Measurements from ENCODE around the gene NRXN3. TPM values are rescaled to one million over a fixed set of nuclear protein-coding genes. Genes with fewer than 3 reads are reported as not detected.

The NRXN3 gene
- total RNA-seq, 1 donor, result 2.5 TPM

- Histone ChIP-seq H3K4me2 (ENCODE audit: insufficient read depth, low read length) (no peak overlapping the region), H3K9me3 (ENCODE audit: low read depth, low read length) (no peaks in the 10 kb centered on the region), H3K4me1 (ENCODE audit: insufficient read depth, low read length) (peaks cover 7% of the 10 kb centered on the region)
Observed at GRCh38 chr14:79841433-79841832, 1671.3 kb downstream of the NRXN3 start.

GRCh38 chr14:79842270-79842669 is 1672.1 kb downstream of the NRXN3 start:
- no peak overlapping the region for H3K4me3 ChIP-seq (ENCODE audit: insufficient read depth, low read length)
- H3K27me3 ChIP-seq (ENCODE audit: insufficient read depth, low read length), result no peaks in the 10 kb centered on the region
- no peaks in the 10 kb centered on the region for H3K36me3 ChIP-seq (ENCODE audit: insufficient read depth, low read length)
- peaks cover 4% of the 10 kb centered on the region for H3K4me1 ChIP-seq (ENCODE audit: insufficient read depth, low read length)
- H3K79me2 ChIP-seq (ENCODE audit: insufficient read depth, low read length), result no peaks in the 10 kb centered on the region
- H3K9me3 ChIP-seq (ENCODE audit: low read depth, low read length), result no peaks in the 10 kb centered on the region
- H2AFZ ChIP-seq (ENCODE audit: low read length), result no peak overlapping the region
- H4K20me1 ChIP-seq (ENCODE audit: insufficient read depth, low read length), result no peaks in the 10 kb centered on the region
- no peak overlapping the region for H3K27ac ChIP-seq (ENCODE audit: low read depth, low read length)
- TF ChIP-seq CTCF (IDR thresholded peaks at IDR 0.05; ENCODE audit: extremely low read depth, low read depth, low read length), result no peak
- no peak overlapping the region for H3K4me2 ChIP-seq (ENCODE audit: insufficient read depth, low read length)
- no peak for DNase-seq (ENCODE audit: insufficient read length, low spot score, missing footprints)

More at GRCh38 chr14:79841433-79841832, 1671.3 kb downstream of the NRXN3 start:
- no peak for TF ChIP-seq CTCF (IDR thresholded peaks at IDR 0.05; ENCODE audit: extremely low read depth, low read depth, low read length)
- Histone ChIP-seq H3K27me3 (ENCODE audit: insufficient read depth, low read length) (no peaks in the 10 kb centered on the region), H3K79me2 (ENCODE audit: insufficient read depth, low read length) (no peaks in the 10 kb centered on the region), H4K20me1 (ENCODE audit: insufficient read depth, low read length) (no peaks in the 10 kb centered on the region), H3K27ac (ENCODE audit: low read depth, low read length) (no peak overlapping the region), H2AFZ (ENCODE audit: low read length) (no peak overlapping the region), H3K4me3 (ENCODE audit: insufficient read depth, low read length) (no peak overlapping the region), H3K36me3 (ENCODE audit: insufficient read depth, low read length) (no peaks in the 10 kb centered on the region)
- DNase-seq (ENCODE audit: insufficient read length, low spot score, missing footprints), result no peak

- Histone ChIP-seq H3K27ac (ENCODE audit: low read depth, low read length) (no peak overlapping the region), H3K4me3 (ENCODE audit: insufficient read depth, low read length) (no peak overlapping the region), H3K36me3 (ENCODE audit: insufficient read depth, low read length) (no peaks in the 10 kb centered on the region), H3K27me3 (ENCODE audit: insufficient read depth, low read length) (no peaks in the 10 kb centered on the region), H3K9me3 (ENCODE audit: low read depth, low read length) (no peaks in the 10 kb centered on the region), H4K20me1 (ENCODE audit: insufficient read depth, low read length) (no peaks in the 10 kb centered on the region), H3K4me1 (ENCODE audit: insufficient read depth, low read length) (no peaks in the 10 kb centered on the region), H2AFZ (ENCODE audit: low read length) (no peak overlapping the region), H3K4me2 (ENCODE audit: insufficient read depth, low read length) (no peak overlapping the region), H3K79me2 (ENCODE audit: insufficient read depth, low read length) (no peaks in the 10 kb centered on the region)
- TF ChIP-seq CTCF (IDR thresholded peaks at IDR 0.05; ENCODE audit: extremely low read depth, low read depth, low read length), result no peak
- no peak for DNase-seq (ENCODE audit: insufficient read length, low spot score, missing footprints)
Observed at GRCh38 chr14:79852950-79853744, 1683.0 kb downstream of the NRXN3 start.

- no peak for DNase-seq (ENCODE audit: insufficient read length, low spot score, missing footprints)
- no peak for TF ChIP-seq CTCF (IDR thresholded peaks at IDR 0.05; ENCODE audit: extremely low read depth, low read depth, low read length)
- Histone ChIP-seq H3K79me2 (ENCODE audit: insufficient read depth, low read length) (no peaks in the 10 kb centered on the region), H2AFZ (ENCODE audit: low read length) (no peak overlapping the region), H3K36me3 (ENCODE audit: insufficient read depth, low read length) (no peaks in the 10 kb centered on the region), H3K4me2 (ENCODE audit: insufficient read depth, low read length) (no peak overlapping the region), H3K27ac (ENCODE audit: low read depth, low read length) (no peak overlapping the region), H3K4me3 (ENCODE audit: insufficient read depth, low read length) (no peak overlapping the region), H4K20me1 (ENCODE audit: insufficient read depth, low read length) (no peaks in the 10 kb centered on the region), H3K27me3 (ENCODE audit: insufficient read depth, low read length) (no peaks in the 10 kb centered on the region), H3K9me3 (ENCODE audit: low read depth, low read length) (no peaks in the 10 kb centered on the region), H3K4me1 (ENCODE audit: insufficient read depth, low read length) (no peaks in the 10 kb centered on the region)
Observed at GRCh38 chr14:79855789-79856188, 1685.6 kb downstream of the NRXN3 start.

All from osteoblast (primary cell).